Occipital lobe (tissue), 2 donors: ENCODE results near the gene ANKIB1. TPM values are rescaled to one million over a fixed set of nuclear protein-coding genes. Genes with fewer than 3 reads are reported as not detected.
"Not testable (repeated sequence)": the region's sequence is repeated elsewhere in the genome, so short reads cannot be mapped to it uniquely, and the experiment has no call there.

Source experiments
- DNase-seq: peaks from one replicate; lab custom pipeline; 2025; lab: John Stamatoyannopoulos, UW
- total RNA-seq: library from RNA; depleted of rRNA; stranded (reverse); fragments of >200 nt; gene quantifications from one replicate; pipeline ENCODE4 v1.2.3, GENCODE V29; 2014

Gene ANKIB1
- total RNA-seq, 1 donor from 2014 or later = 113 TPM

DNA sequence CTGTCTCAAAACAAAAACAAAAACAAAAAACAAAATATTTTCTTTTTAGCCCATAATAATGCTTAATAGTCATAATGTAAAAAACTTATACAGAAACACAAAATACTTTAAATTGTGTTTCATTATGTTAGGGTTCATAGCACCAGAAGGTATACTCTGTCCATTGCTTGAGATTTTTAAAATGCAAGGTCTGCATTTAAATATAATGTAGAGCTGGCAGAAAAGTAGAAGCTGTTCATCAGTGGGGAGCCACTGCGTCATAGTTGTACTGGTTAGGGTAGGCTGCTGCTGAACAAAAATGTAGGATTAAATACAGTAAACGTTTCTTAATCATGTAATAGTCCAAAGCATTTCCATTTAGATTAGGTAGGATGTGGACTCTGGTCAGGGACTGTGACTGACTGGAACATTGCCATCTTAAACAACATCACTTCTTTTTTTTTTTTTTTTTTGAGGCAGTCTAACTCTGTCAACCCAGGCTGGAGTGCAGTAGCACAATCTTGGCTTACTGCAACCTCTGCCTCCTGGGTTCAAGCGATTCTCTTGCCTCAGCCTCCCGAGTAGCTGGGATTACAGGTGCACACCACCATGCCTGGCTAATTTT is 85.2 kb downstream of the ANKIB1 start:
- DNase-seq = no peak

DNA sequence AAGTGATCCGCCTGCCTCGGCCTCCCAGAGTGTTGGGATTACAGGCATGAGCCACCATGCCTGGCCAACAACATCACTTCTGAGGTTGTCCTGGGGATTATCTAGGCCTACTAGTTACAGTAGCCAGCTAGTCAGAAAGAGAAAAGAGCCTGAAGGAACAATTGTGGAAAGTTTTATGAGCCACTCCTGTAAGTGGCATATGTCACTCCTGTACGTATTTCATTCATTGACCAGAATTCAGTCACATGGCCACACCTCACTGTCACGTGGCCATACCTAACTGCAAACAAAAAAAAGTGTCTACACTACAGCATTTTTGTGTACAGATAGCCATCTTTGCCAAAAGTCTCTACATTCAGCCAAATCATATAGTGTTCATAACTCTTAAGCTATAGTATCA is 85.7 kb downstream of the ANKIB1 start:
- no peak for DNase-seq

DNA sequence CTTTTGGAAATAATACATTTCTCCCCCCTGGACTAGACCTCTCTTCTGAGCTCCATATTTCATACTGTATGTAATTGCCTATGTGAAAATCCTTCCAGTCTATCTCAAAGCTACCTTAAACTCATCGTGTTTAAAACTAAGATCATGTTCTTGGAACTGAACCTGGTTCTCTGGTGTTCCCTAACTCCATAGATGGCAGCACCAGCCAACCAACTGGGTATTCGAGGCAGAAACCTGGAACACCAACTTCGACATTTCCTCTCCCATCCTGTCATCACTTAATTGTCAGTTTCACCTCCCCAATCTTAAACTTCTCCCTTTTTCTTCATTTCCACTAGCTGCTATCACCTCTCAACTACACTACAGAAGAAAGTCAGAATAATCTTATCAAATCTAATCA is 87.0 kb downstream of the ANKIB1 start:
- no peak for DNase-seq

- no peak for DNase-seq
These were observed 88.1 kb downstream of the ANKIB1 start for GRCh38 chr7:92333866-92334265.

GRCh38 chr7:92335574-92335973 is 89.8 kb downstream of the ANKIB1 start:
- no peak for DNase-seq

DNA sequence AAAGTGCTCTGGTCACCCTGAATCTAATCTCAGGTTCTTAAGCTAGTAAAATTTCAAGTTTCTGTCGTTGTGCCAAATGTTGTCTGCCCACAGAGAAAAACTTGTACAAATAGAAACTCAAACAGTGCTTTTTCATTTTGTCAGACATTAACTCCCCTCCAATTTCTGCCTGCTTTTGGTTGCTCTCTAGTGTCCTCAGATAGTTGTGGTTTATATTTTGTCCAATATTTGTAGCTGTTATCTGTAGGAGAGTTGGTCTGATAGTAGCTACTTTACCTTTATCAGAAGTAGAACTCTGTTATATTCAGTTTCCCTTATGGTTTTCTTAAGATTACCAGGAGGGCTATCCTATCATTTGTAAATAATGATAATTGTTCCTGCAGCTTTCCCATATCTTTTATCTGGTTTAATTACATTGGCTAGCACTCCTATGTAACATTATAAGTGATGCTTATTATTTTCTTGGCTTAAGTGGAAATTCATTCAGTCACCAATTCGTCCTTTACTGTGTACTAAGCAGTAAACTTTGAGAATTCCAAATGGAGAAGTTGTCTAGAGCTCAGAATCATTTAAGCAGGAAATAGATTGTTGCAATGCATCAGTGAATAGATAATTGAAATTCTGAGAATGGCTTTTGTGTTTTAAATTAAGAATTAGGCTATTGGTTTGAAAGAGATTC is 91.0 kb downstream of the ANKIB1 start:
- no peak for DNase-seq

GRCh38 chr7:92340016-92340415 is 94.2 kb downstream of the ANKIB1 start:
- no peak for DNase-seq

- no peak for DNase-seq
These were observed 97.9 kb downstream of the ANKIB1 start for GRCh38 chr7:92343714-92344113.

- no peak for DNase-seq
These were observed 106.2 kb downstream of the ANKIB1 start for GRCh38 chr7:92352009-92352408.

DNA sequence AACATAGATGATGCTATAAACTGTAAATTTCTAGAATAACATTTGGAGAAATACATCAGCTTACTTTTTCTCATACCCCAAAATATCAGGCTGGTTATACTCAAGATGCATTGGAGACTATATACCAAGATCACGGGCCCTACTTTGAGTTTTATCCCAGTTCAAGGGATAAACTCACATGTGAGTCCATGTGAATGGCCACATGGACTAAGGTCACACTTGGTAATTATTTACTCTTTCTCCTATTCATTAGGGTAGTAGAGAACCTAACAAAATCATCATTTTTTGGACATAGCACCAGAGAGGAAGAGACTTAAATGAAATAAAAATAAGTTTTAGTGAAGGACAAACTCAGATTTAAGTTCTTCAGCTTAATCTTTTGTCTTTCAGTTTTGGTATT is 108.4 kb downstream of the ANKIB1 start:
- no peak for DNase-seq

GRCh38 chr7:92356406-92356805 is 110.6 kb downstream of the ANKIB1 start:
- DNase-seq = no peak

- DNase-seq = no peak
These were observed 111.5 kb downstream of the ANKIB1 start for GRCh38 chr7:92357260-92357659.

- not testable (repeated sequence) for DNase-seq
These were observed 113.4 kb downstream of the ANKIB1 start for GRCh38 chr7:92359179-92359578.

GRCh38 chr7:92359801-92360200 is 114.0 kb downstream of the ANKIB1 start:
- DNase-seq = no peak

DNA sequence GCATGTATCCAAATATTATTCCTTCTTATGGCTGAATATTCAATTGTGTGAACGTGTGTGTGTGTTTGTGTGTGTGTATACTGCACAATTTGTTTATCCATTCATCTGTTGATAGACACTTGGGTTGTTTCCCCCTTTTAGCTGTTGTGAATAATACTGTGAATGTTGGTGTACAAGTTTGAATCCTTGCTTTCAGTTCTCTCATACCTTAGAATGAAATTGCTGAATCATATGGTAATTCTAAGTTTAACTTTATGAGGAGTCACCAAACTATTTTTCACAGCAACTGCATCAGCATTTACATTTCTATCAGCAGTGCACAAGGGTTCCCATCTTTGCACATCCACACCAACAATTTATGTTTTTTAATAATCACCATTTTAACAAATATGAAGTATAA is 114.6 kb downstream of the ANKIB1 start:
- DNase-seq = no peak

GRCh38 chr7:92362131-92362530 is 116.4 kb downstream of the ANKIB1 start:
- no peak for DNase-seq

- no peak for DNase-seq
These were observed 121.0 kb downstream of the ANKIB1 start for GRCh38 chr7:92366730-92367129.

GRCh38 chr7:92368741-92369140 is 123.0 kb downstream of the ANKIB1 start:
- DNase-seq = no peak

DNA sequence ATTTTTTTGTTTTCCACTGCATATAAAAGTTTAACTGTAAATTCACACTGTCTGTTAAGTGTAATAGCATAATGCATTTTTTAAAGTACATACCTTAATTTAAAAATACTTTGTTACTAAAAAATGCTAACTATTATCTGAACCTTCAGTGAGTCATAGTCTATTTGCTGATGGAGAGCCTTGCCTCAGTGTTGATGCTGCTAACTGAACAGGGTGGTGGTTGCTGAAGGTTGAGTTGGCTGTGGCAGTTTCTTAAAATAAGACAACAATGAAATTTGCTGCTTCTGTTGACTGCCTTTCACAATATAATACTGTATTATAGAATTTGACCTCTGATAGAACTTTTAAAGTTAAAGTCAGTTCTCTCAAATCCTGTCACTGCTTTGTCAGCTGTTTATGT is 129.2 kb downstream of the ANKIB1 start:
- DNase-seq = no peak

DNA sequence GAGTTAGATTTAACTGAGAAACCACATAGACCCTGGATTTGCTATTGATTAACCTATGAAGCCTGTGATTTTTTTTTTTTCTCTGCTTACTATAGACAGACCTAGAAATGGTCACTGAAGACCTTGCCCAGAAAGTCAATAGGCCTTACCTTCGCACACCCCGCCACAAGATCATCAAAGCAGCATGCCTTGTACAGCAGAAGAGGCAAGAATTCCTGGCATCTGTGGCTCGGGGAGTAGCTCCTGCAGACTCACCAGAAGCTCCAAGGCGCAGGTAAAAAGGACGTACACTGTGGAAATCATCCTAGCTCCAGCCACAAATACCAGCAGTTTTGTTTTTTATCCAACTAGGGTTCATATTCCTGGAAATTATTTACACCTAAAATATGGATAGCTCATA is 145.3 kb downstream of the ANKIB1 start:
- no peak for DNase-seq

- no peak for DNase-seq
These were observed 151.8 kb downstream of the ANKIB1 start for GRCh38 chr7:92397542-92397941.

DNA sequence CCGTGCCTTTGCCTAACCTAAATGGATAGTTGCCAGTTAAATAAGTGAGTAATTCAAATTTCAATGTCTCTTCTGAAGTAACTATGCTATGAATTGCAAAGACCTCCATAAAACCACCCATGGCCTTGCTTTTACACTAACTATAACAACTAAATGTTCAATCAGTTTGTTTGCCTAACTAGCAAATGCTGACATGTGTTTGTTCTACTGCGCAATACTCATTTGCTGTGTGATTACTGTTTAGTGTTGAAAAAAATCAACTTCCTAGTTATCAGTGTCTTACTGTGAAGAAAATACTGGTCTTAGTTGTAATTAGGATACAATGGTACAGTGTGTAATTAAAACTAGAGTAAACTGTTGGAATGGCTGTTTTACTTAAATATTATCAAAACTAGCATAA is 154.2 kb downstream of the ANKIB1 start:
- DNase-seq = no peak

GRCh38 chr7:92402920-92403759 is 157.4 kb downstream of the ANKIB1 start:
- DNase-seq = no peak
